ENCODE data around the gene OASL.
A peak's percentile ranks its signal among the peaks of the same experiment; 100 is the strongest.
"Not testable (repeated sequence)": the region's sequence is repeated elsewhere in the genome, so short reads cannot be mapped to it uniquely, and the experiment has no call there.

OASL gene

GRCh38 chr12:121038861-121039668 lies at the start of gene OASL:
TSS of gene OASL (minus strand) at chr12:121039246. CDS start at chr12:121038971, 275 bp downstream.
- DNase-seq (ENCODE audit: low read depth in 4 of 4, low spot score in 1 of 4): peak in 1 of 4 experiments; percentile 13

GRCh38 chr12:121088195-121088585 lies 49.1 kb upstream of the OASL start:
- DNase-seq (ENCODE audit: low read depth in 4 of 4, low spot score in 1 of 4): no peak

- no peak for DNase-seq (ENCODE audit: low read depth in 4 of 4, low spot score in 1 of 4)
Observed at GRCh38 chr12:121087467-121088194, 48.6 kb upstream of the OASL start.

GRCh38 chr12:121086781-121087295 lies 47.8 kb upstream of the OASL start:
- DNase-seq (ENCODE audit: low read depth in 4 of 4, low spot score in 1 of 4): no peak

- no peak for DNase-seq (ENCODE audit: low read depth in 4 of 4, low spot score in 1 of 4)
Observed at GRCh38 chr12:121085506-121086353, 46.7 kb upstream of the OASL start.

- DNase-seq (ENCODE audit: low read depth in 4 of 4, low spot score in 1 of 4): no peak
Observed at GRCh38 chr12:121085069-121085468, 46.0 kb upstream of the OASL start.

- no peak for DNase-seq (ENCODE audit: low read depth in 4 of 4, low spot score in 1 of 4)
Observed at GRCh38 chr12:121084229-121084628, 45.2 kb upstream of the OASL start.

GRCh38 chr12:121080909-121081308 lies 41.9 kb upstream of the OASL start:
- DNase-seq (ENCODE audit: low read depth in 4 of 4, low spot score in 1 of 4): no peak

GRCh38 chr12:121079736-121080272 lies 40.8 kb upstream of the OASL start:
- no peak for DNase-seq (ENCODE audit: low read depth in 4 of 4, low spot score in 1 of 4)

GRCh38 chr12:121077440-121077839 lies 38.4 kb upstream of the OASL start:
- not testable (repeated sequence) for DNase-seq (ENCODE audit: low read depth in 4 of 4, low spot score in 1 of 4)

GRCh38 chr12:121075911-121076310 lies 36.9 kb upstream of the OASL start:
- DNase-seq (ENCODE audit: low read depth in 4 of 4, low spot score in 1 of 4): not testable (repeated sequence)

- no peak for DNase-seq (ENCODE audit: low read depth in 4 of 4, low spot score in 1 of 4)
Observed at GRCh38 chr12:121072147-121072546, 33.1 kb upstream of the OASL start.

GRCh38 chr12:121069206-121069605 lies 30.2 kb upstream of the OASL start:
- DNase-seq (ENCODE audit: low read depth in 4 of 4, low spot score in 1 of 4): no peak

GRCh38 chr12:121065345-121065744 lies 26.3 kb upstream of the OASL start:
- no peak for DNase-seq (ENCODE audit: low read depth in 4 of 4, low spot score in 1 of 4)

- DNase-seq (ENCODE audit: low read depth in 4 of 4, low spot score in 1 of 4): not testable (repeated sequence)
Observed at GRCh38 chr12:121064586-121064985, 25.5 kb upstream of the OASL start.

GRCh38 chr12:121064116-121064515 lies 25.1 kb upstream of the OASL start:
- no peak for DNase-seq (ENCODE audit: low read depth in 4 of 4, low spot score in 1 of 4)

GRCh38 chr12:121062391-121063045 lies 23.5 kb upstream of the OASL start:
- DNase-seq (ENCODE audit: low read depth in 4 of 4, low spot score in 1 of 4): no peak

GRCh38 chr12:121061831-121062230 lies 22.8 kb upstream of the OASL start:
- DNase-seq (ENCODE audit: low read depth in 4 of 4, low spot score in 1 of 4): no peak

GRCh38 chr12:121060149-121061001 lies 21.3 kb upstream of the OASL start:
- DNase-seq (ENCODE audit: low read depth in 4 of 4, low spot score in 1 of 4): peak in 1 of 4 experiments; percentile 24
